NCI-H1105 (cell line): ENCODE results near the gene IFT80.
"Not testable (repeated sequence)": the region's sequence is repeated elsewhere in the genome, so short reads cannot be mapped to it uniquely, and the experiment has no call there.

Source experiments
- DNase-seq: peaks from one replicate; lab custom pipeline; 2025; lab: John Stamatoyannopoulos, UW

Gene IFT80

GRCh38 chr3:160365869-160366522 lies 33.0 kb downstream of the IFT80 start:
- DNase-seq = no peak

- not testable (repeated sequence) for DNase-seq
These were observed 36.1 kb downstream of the IFT80 start for GRCh38 chr3:160362896-160363295.

- DNase-seq = no peak
These were observed 43.2 kb downstream of the IFT80 start for GRCh38 chr3:160355826-160356225.

- DNase-seq = no peak
These were observed 52.5 kb downstream of the IFT80 start for GRCh38 chr3:160346511-160346910.

- peak; percentile 43 for DNase-seq
These were observed 55.9 kb downstream of the IFT80 start for GRCh38 chr3:160343132-160343531.

- DNase-seq = no peak
These were observed 58.7 kb downstream of the IFT80 start for GRCh38 chr3:160340351-160340750.

- no peak for DNase-seq
These were observed 67.7 kb downstream of the IFT80 start for GRCh38 chr3:160331127-160331937.

GRCh38 chr3:160330690-160331089 lies 68.3 kb downstream of the IFT80 start:
- DNase-seq = no peak

GRCh38 chr3:160330109-160330508 lies 68.9 kb downstream of the IFT80 start:
- peak; percentile 5 for DNase-seq

- DNase-seq = not testable (repeated sequence)
These were observed 72.7 kb downstream of the IFT80 start for GRCh38 chr3:160326286-160326685.

- not testable (repeated sequence) for DNase-seq
These were observed 77.2 kb downstream of the IFT80 start for GRCh38 chr3:160321821-160322220.

GRCh38 chr3:160319322-160319721 lies 79.7 kb downstream of the IFT80 start:
- DNase-seq = no peak

GRCh38 chr3:160314995-160315394 lies 84.0 kb downstream of the IFT80 start:
- DNase-seq = no peak

GRCh38 chr3:160312014-160312624 lies 86.9 kb downstream of the IFT80 start:
- DNase-seq = no peak

- no peak for DNase-seq
These were observed 96.2 kb downstream of the IFT80 start for GRCh38 chr3:160302806-160303205.

- no peak for DNase-seq
These were observed 102.4 kb downstream of the IFT80 start for GRCh38 chr3:160296591-160296990.

GRCh38 chr3:160291909-160292299 lies 107.1 kb downstream of the IFT80 start:
- no peak for DNase-seq

GRCh38 chr3:160291290-160291908 lies 107.6 kb downstream of the IFT80 start:
- no peak for DNase-seq

GRCh38 chr3:160287666-160288065 lies 111.4 kb downstream of the IFT80 start:
- no peak for DNase-seq

- DNase-seq = no peak
These were observed 112.8 kb downstream of the IFT80 start for GRCh38 chr3:160286231-160286630.

GRCh38 chr3:160280836-160281235 lies 118.2 kb downstream of the IFT80 start:
- no peak for DNase-seq

- DNase-seq = no peak
These were observed 119.4 kb downstream of the IFT80 start for GRCh38 chr3:160279657-160280056.

- peak; percentile 15 for DNase-seq
These were observed 120.8 kb downstream of the IFT80 start for GRCh38 chr3:160278210-160278609.
